NCI-H1105 treated with DMSO at 0.1 percent for 48 hours (cell line): ENCODE data around the gene AKAP8L.
"Not testable (repeated sequence)": the region's sequence is repeated elsewhere in the genome, so short reads cannot be mapped to it uniquely, and the experiment has no call there.

ENCODE experiments used
- DNase-seq: peaks from one replicate; lab custom pipeline; 2025; lab: John Stamatoyannopoulos, UW

AKAP8L gene

DNA sequence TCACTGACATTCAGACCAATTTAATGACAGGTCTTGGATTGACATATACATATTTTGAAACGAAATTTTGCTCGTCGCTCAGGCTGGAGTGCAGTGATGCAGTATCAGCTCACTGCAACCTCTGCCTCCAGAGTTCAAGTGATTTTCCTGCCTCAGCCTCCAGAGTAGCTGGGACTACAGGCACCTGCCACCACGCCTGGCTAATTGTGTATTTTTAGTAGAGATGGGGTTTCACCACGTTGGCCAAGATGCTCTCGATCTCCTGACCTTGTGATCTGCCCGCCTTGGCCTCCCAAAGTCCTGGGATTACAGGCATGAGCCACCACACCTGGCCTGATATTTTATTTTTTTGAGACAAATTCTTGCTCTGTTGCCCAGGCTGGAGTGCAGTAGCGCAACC lies 66.3 kb downstream of the AKAP8L start:
- not testable (repeated sequence) for DNase-seq

DNA sequence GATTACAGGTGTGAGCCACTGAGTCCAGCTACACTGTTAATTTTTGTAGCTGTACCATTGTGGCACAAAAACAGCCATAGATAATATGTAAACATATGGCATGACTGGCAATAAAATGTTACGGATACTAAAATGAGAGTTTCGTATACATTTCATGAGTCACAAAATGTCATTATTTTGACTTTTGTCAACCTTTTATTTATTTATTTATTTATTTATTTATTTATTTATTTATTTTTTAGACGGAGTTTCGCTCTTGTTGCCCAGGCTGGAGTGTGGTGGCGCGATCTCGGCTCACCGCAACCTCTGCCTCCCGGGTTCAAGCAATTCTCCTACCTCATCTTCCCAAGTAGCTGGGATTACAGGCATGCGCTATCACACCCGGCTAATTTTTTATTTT lies 77.5 kb downstream of the AKAP8L start:
- not testable (repeated sequence) for DNase-seq

DNA sequence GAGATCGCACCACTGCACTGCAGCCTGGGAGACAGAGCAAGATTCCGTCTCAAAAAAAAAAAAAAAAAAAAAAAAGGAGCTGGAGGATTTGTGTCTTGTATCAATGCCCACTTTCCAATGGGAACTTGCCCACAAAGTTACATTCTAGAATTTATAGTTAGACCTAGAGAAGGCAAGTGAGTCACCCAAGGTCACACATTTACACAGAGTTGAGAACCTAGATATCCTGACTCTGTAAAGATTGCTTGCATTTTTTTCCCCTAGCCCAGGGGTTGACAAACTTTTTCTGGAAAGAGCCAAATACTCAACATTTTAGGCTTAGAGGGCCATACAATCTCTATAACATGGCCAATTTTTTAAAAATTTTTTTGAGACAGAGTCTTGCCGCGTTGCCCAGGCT lies 78.7 kb downstream of the AKAP8L start:
- DNase-seq: no peak

DNA sequence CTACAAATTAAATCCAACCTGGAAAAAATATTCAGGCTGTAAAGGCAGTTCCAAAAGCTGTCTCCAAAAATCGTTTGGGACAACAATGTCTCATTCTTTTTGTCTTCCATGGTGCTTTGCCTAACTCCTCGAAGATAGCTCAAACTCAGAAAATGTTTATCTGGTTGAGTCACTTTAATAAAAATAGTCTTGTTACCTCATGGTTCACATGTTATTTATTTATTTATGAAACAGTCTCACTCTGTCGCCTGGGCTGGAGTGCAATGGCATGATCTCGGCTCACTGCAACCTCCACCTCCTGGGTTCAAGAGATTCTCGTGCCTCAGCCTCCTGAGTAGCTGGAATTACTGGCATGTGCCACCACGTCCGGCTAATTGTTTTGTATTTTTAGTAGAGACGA lies 81.6 kb downstream of the AKAP8L start:
- DNase-seq: no peak

DNA sequence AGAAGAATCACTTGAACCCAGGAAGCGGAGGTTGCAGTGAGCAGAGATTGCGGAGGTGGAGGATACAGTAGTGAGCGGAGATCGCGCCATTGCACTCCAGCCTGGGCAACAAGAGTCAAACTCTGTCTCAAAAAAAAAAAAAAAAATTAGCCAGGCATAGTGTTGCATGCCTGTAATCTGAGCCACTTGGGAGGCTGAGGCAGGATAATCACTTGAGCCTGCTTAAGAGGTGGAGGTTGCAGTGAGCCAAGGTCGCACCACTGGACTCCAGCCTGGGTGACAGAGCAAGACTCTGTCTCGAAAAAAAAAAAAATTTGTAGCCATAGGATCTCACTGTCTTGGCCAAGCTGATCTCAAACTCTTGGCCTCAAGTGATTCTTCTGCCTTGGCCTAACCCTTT lies 82.8 kb downstream of the AKAP8L start:
- not testable (repeated sequence) for DNase-seq

DNA sequence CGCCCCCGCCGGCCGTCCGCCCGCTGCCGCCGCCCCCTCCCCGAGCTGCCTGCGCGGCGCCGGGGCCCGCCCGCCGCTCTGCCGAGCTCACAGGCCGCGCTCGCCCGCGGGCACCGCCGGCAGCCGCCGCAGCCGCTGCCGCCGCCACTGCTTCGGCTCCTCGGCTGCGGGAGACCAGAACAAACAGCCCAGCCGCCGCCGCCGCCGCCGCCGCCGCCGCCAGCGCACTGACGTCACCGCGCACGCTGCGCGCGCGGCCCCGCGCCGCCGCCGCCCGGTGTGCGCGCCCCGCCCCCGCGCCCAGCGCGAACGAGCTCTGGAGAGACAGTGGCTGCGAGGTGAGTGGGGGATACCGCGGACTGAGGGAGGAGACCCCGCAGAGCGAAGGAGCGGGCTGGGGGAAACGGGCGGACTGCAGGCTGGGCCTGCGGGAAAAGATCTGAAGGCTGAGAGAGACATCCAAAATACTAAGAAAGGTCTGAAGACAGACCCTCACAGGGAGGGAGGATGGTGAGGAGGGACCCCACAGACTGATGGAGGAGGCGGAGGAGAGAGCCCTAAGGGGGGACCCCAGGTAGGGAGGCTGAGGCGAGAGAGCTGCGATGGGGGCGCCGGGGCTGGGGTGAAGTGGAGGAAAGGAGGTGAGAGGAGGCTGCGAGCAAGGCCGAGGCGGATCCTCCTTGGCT lies 86.3 kb downstream of the AKAP8L start, which contains the start of gene BRD4:
Gene BRD4 (minus strand): TSS at position 229 of the 686 bp plus-strand sequence. CDS start 59,440 bp downstream, outside the sequence.
- DNase-seq: peak; percentile 42

DNA sequence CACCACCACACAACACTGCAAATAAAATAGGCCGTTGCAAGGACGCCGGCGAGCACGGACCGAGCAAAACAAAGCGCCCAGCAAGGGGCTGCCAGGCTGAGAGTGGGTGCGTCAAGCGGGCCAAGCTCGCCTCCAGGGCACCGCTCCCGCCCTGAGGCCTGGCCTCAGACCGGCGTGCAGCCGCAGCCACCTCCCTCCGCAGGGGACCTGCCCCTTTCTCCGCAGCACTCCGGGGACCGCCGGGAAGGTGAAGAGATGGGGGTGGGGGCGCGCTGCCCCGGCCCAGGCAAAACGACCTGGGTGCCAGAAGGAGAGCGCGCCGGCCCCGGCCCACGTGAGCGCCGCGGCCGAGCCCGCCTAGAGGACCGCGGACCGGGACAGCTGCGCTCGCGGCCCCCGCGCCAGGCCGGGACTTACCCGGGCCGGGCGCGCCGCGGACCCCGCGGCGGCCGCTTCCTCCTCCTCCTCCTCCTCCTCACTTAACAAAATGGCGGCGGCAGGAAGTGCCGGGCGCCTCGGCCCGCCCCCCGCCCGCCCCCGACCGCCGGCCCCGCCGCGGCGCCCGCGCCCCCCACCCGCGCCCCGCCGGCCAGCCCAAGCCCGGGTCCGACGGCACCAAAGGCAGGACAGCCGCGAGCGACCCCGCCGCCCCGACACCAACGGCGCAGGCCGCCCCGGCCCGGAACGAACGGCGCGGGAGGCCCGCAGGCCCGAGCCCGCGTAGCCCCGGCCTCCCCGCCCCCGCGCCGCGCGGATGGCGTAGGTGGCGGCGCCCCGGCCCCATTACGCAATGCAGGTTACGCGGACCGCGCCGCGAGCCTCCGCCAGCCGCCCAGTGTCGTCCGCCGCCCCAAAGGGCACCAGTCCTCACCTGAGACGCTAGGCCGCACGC lies 87.1 kb downstream of the AKAP8L start:
- DNase-seq: peak; percentile 25

DNA sequence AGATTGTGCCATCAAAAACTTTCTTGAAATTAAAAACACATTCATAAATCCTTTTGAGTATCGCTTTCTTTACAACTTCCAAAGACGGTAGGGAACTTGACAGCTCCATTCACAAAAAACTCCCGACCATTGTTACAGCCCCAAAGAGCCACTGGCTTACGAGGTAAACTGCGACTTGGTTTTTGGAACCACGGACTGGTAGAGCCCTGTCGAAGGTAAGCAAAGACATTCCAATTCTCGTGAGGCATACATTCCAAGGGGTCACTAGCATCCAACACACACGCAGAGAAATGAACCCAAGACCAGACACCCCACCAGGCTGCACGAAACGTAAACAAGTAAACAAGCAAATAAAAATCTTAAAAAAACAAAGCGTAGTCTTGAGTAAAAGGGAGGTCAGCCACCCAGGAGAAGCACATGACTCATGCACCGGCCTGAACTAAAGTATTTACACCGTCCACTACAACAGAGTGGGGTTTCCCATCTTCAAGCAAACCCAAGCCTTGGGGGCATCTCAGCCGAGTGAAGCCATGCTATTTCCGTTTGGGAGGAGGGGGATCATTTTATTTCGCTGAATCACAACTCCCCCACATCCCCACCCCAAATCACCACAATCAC lies 87.9 kb downstream of the AKAP8L start:
- no peak for DNase-seq
